Endothelial cell of umbilical vein (primary cell): ENCODE measurements around the gene NENF. TPM values are rescaled to one million over a fixed set of nuclear protein-coding genes. Genes with fewer than 3 reads are reported as not detected.

Experiments
- BruUV-seq: library from RNA; stranded (reverse); fragments of 400-500 nt; replicated peaks from 2 replicates; lab custom pipeline; 2021; lab: Mats Ljungman, UMichigan
- CTCF ChIA-PET: fragments of 300-600, 350-600 bp; sonication (Branson Sonifier 250); formaldehyde crosslinking; loops from one replicate; lab custom pipeline; 2021; ENCODE audit warnings: antibody characterized with exemption, inconsistent platforms; lab: Charles Lee
- POLR2A ChIA-PET: fragments of 300-600, 350-600 bp; sonication (Branson Sonifier 250); formaldehyde crosslinking; loops from one replicate; lab custom pipeline; 2021; ENCODE audit warnings: antibody characterized with exemption, inconsistent platforms; lab: Charles Lee
- DNase-seq: peaks from one replicate; pipeline ENCODE4 v3.0.0-alpha.2; 2011; ENCODE audit warnings: low read depth, low spot score
- FAIRE-seq: peaks from 2 replicates; lab custom pipeline; 2011; peaks lifted over from hg19 to GRCh38; lab: Jason Lieb, UNC
- H2AFZ ChIP-seq: 2 replicates; pipeline ENCODE4 v1.6.0; 2012; ENCODE audit warnings: low read depth, low read length, control low read depth, inconsistent platforms
- H3K27ac ChIP-seq: 2 replicates; pipeline ENCODE4 v1.5.1; 2011; ENCODE audit warnings: low read depth, mild to moderate bottlenecking, control low read depth, low read length, moderate library complexity; ENCODE audit not compliant: insufficient read depth
- H3K27me3 ChIP-seq, 2 experiments: 2 replicates each; pipeline versions ENCODE4 v1.6.0 to v1.6.1; 2011; ENCODE audit warnings: low read length in 2 of 2, mixed read lengths in 1 of 2; ENCODE audit not compliant: control insufficient read depth in 2 of 2, insufficient read depth in 2 of 2
- H3K36me3 ChIP-seq, 2 experiments: 2 replicates in 1 of 2; 3 replicates in 1 of 2; pipeline ENCODE4 v1.5.1; 2011; ENCODE audit warnings: low read length in 2 of 2, mild to moderate bottlenecking in 1 of 2, moderate library complexity in 1 of 2; ENCODE audit not compliant: control insufficient read depth in 2 of 2, insufficient read depth in 2 of 2; ENCODE audit errors: extremely low read depth in 1 of 2
- H3K4me1 ChIP-seq: 3 replicates; pipeline ENCODE4 v1.5.1; 2011; ENCODE audit warnings: mild to moderate bottlenecking, low read length; ENCODE audit not compliant: control insufficient read depth, insufficient read depth; ENCODE audit errors: extremely low read depth
- H3K4me2 ChIP-seq: 2 replicates; pipeline ENCODE4 v1.6.1; 2011; ENCODE audit warnings: low read length, control low read depth, mixed read lengths; ENCODE audit not compliant: insufficient read depth
- H3K4me3 ChIP-seq, 3 experiments: fragments of 200-600 bp in 1 of 3; sonication (generic), shearing (Covaris generic) in 1 of 3; replicated peaks in 1 of 3; 2 replicates each; pipeline ENCODE4 v1.5.1; 2011 to 2016; ENCODE audit warnings: control low read depth in 3 of 3, low read length in 3 of 3, mild to moderate bottlenecking in 2 of 3, inconsistent platforms in 1 of 3, low read depth in 1 of 3, moderate library complexity in 1 of 3; ENCODE audit not compliant: insufficient read depth in 1 of 3
- H3K79me2 ChIP-seq: 2 replicates; pipeline ENCODE4 v1.6.0; 2012; ENCODE audit warnings: low read length, inconsistent platforms; ENCODE audit not compliant: control insufficient read depth, insufficient read depth
- H3K9ac ChIP-seq: replicated peaks from 2 replicates; pipeline ENCODE3; 2011; ENCODE audit warnings: low read length, control low read depth; ENCODE audit not compliant: insufficient read depth; ENCODE audit errors: extremely low read depth
- H3K9me1 ChIP-seq: replicated peaks from 3 replicates; pipeline ENCODE4 v1.6.0; 2011; ENCODE audit warnings: mild to moderate bottlenecking, low read length; ENCODE audit not compliant: control insufficient read depth, insufficient read depth; ENCODE audit errors: extremely low read depth
- H3K9me3 ChIP-seq: replicated peaks from 2 replicates; pipeline ENCODE4 v1.5.1; 2012; ENCODE audit warnings: low read length, inconsistent platforms; ENCODE audit not compliant: control insufficient read depth, insufficient read depth
- H4K20me1 ChIP-seq: replicated peaks from 2 replicates; pipeline ENCODE3; 2011; ENCODE audit warnings: mild to moderate bottlenecking, low read length; ENCODE audit not compliant: control insufficient read depth, insufficient read depth; ENCODE audit errors: extremely low read depth
- CTCF ChIP-seq, 2 donors: IDR thresholded peaks; 1 replicate in 1 of 2; 2 replicates in 1 of 2; pipeline ENCODE4 v1.5.1; 2011; ENCODE audit warnings: low read length in 2 of 2, mild to moderate bottlenecking in 2 of 2, moderate library complexity in 2 of 2, control low read depth in 1 of 2, inconsistent platforms in 1 of 2, low read depth in 1 of 2; ENCODE audit not compliant: insufficient read depth in 1 of 2; ENCODE audit errors: extremely low read depth in 1 of 2
- EZH2 ChIP-seq: IDR thresholded peaks from 2 replicates; pipeline ENCODE4 v1.6.1; 2012; ENCODE audit warnings: borderline replicate concordance, low read depth, mild to moderate bottlenecking, moderate library complexity, low read length, inconsistent platforms; ENCODE audit not compliant: severe bottlenecking
- FOS ChIP-seq: IDR thresholded peaks from 2 replicates; pipeline ENCODE4 v1.6.1; 2011; ENCODE audit warnings: mild to moderate bottlenecking, low read length, moderate library complexity, borderline replicate concordance; ENCODE audit not compliant: insufficient read depth
- GATA2 ChIP-seq: IDR thresholded peaks from 2 replicates; pipeline ENCODE4 v1.7.0; 2011; ENCODE audit warnings: low read depth, mild to moderate bottlenecking, moderate library complexity, mixed read lengths, low read length; ENCODE audit not compliant: insufficient read length, insufficient read depth
- JUN ChIP-seq: IDR thresholded peaks from 2 replicates; pipeline ENCODE4 v1.6.1; 2011; ENCODE audit warnings: borderline replicate concordance, low read depth; ENCODE audit not compliant: insufficient read length, insufficient read depth
- MYC ChIP-seq: IDR thresholded peaks from one replicate; pipeline ENCODE4 v1.6.1; 2011; ENCODE audit warnings: mild to moderate bottlenecking, low read depth, low read length
- POLR2A ChIP-seq: IDR thresholded peaks from 2 replicates; pipeline ENCODE4 v1.6.1; 2012; ENCODE audit warnings: low read depth, mild to moderate bottlenecking, control low read depth, low read length
- POLR2AphosphoS5 ChIP-seq: IDR thresholded peaks from 2 replicates; pipeline ENCODE4 v1.6.1; 2012; ENCODE audit warnings: low read depth, mild to moderate bottlenecking, control low read depth, low read length, moderate library complexity; ENCODE audit not compliant: insufficient read depth
- dilution Hi-C: fragments of 300-500 bp; cut with MboI; formaldehyde crosslinking; loops from one replicate; pipeline ENCODE4 v1.15.0; 2019; ENCODE audit warnings: low sequenced_read_pairs; ENCODE audit not compliant: extremely low pct_ligation_motif_present
- intact Hi-C: fragments of 100-400 bp; cut with micrococcal nuclease; formaldehyde crosslinking; loops from one replicate; pipeline ENCODE4 v1.10.0; 2022
- polyA plus RNA-seq, 4 experiments: library from polyadenylated mRNA; depleted of rRNA in 3 of 4; stranded (reverse) in 3 of 4; unstranded in 1 of 4; fragments of >200 nt; gene quantifications; 2 replicates each; pipeline versions ENCODE4 v1.2.1 to v1.2.3, GENCODE V29; 2011 to 2012; ENCODE audit warnings: missing spikeins in 1 of 4
- total RNA-seq: library from RNA; stranded (reverse); gene quantifications from 2 replicates; pipeline ENCODE4 v1.2.3, GENCODE V29; 2021

NENF gene
- total and polyA plus RNA-seq, 2 donors (not counting 3 experiments of a cell fraction or from before 2014, with no cell fraction given): 19.8 to 23.0 TPM

GRCh38 chr1:212428496-212428895, 4.2 kb upstream of the NENF start:
- no peak overlapping the region for H3K4me2 ChIP-seq
- no peaks in the 10 kb centered on the region for H4K20me1 ChIP-seq
- CTCF ChIA-PET: interaction anchor here (3.8 kb wide), 1 partner anchor 27 kb away, joined by 18 read pairs; no protein-coding TSS in a partner anchor
- H3K4me3 ChIP-seq: no peak overlapping the region
- no peak overlapping the region for H3K27ac ChIP-seq
- dilution Hi-C loops: no loop called here
- no TSS peak for BruUV-seq
- H3K79me2 ChIP-seq: no peaks in the 10 kb centered on the region
- no peaks in the 10 kb centered on the region for H3K36me3 ChIP-seq
- H3K9me1 ChIP-seq: no peaks in the 10 kb centered on the region
- H2AFZ ChIP-seq: no peak overlapping the region
- no peak overlapping the region for H3K9ac ChIP-seq
- DNase-seq (peak; percentile 63), FAIRE-seq (no peak)
- H3K9me3 ChIP-seq: no peaks in the 10 kb centered on the region
- TF ChIP-seq POLR2AphosphoS5 (no peak), POLR2A (no peak), EZH2 (no peak)
- intact Hi-C loops: no loop called here
- peaks cover 42 to 45% of the 10 kb centered on the region in 2 experiments for H3K27me3 ChIP-seq
- POLR2A ChIA-PET: no interaction called here
- H3K4me1 ChIP-seq: peaks cover 5% of the 10 kb centered on the region

GRCh38 chr1:212430416-212430815, 2.3 kb upstream of the NENF start:
- Histone ChIP-seq H3K79me2 (no peaks in the 10 kb centered on the region), H2AFZ (no peak overlapping the region), H3K27ac (no peak overlapping the region), H3K4me3 (no peak overlapping the region), H3K9me1 (no peaks in the 10 kb centered on the region), H4K20me1 (no peaks in the 10 kb centered on the region), H3K9me3 (no peaks in the 10 kb centered on the region), H3K27me3 (peaks cover 27 to 29% of the 10 kb centered on the region in 2 experiments), H3K4me1 (peaks cover 5% of the 10 kb centered on the region), H3K9ac (no peak overlapping the region), H3K36me3 (no peaks in the 10 kb centered on the region), H3K4me2 (no peak overlapping the region)
- ChIA-PET CTCF (interaction anchor here (0.9 to 1.9 kb wide), 6 partner anchors 10 to 750 kb away, joined by 3 to 15 read pairs (median 3); no protein-coding TSS in a partner anchor), POLR2A (no interaction called here)
- TF ChIP-seq CTCF (IDR thresholded peaks at IDR 0.05; ENCODE audit: extremely low read depth in 1 of 2, insufficient read depth in 1 of 2, low read depth in 1 of 2, low read length in 2 of 2) (no peak), POLR2AphosphoS5 (no peak), EZH2 (no peak), JUN (no peak), POLR2A (no peak), MYC (no peak), FOS (no peak), GATA2 (no peak)
- no peak for DNase-seq
- intact Hi-C loops: no loop called here
- dilution Hi-C loops: no loop called here
- BruUV-seq: no TSS peak
- FAIRE-seq: no peak
